Brain pericyte (primary cell): ENCODE data around the gene PDGFB.

Experiments
- DNase-seq: peaks from one replicate; pipeline ENCODE4 v3.0.0-alpha.2; 2012; ENCODE audit warnings: low read depth, low spot score

PDGFB gene

GRCh38 chr22:39240831-39241793 is 3.7 kb downstream of the PDGFB start:
- DNase-seq, result no peak

GRCh38 chr22:39239561-39240423 is 5.0 kb downstream of the PDGFB start:
- DNase-seq, result no peak

- DNase-seq, result no peak
These were observed 5.7 kb downstream of the PDGFB start for GRCh38 chr22:39238966-39239505.

GRCh38 chr22:39238561-39238960 is 6.2 kb downstream of the PDGFB start:
- DNase-seq, result no peak

GRCh38 chr22:39238101-39238466 is 6.7 kb downstream of the PDGFB start:
- no peak for DNase-seq

- no peak for DNase-seq
These were observed 7.3 kb downstream of the PDGFB start for GRCh38 chr22:39237318-39238100.

GRCh38 chr22:39236321-39237317 is 8.2 kb downstream of the PDGFB start:
- DNase-seq, result no peak

- no peak for DNase-seq
These were observed 9.7 kb downstream of the PDGFB start for GRCh38 chr22:39234867-39235687.

- no peak for DNase-seq
These were observed 10.4 kb downstream of the PDGFB start for GRCh38 chr22:39234472-39234787.

- no peak for DNase-seq
These were observed 10.9 kb downstream of the PDGFB start for GRCh38 chr22:39233710-39234471.

GRCh38 chr22:39232806-39233709 is 11.7 kb downstream of the PDGFB start:
- no peak for DNase-seq

- no peak for DNase-seq
These were observed 12.5 kb downstream of the PDGFB start for GRCh38 chr22:39232246-39232645.

GRCh38 chr22:39231197-39231950 is 13.4 kb downstream of the PDGFB start:
- DNase-seq, result no peak

GRCh38 chr22:39230261-39231196 is 14.3 kb downstream of the PDGFB start:
- no peak for DNase-seq

GRCh38 chr22:39229688-39230260 is 15.0 kb downstream of the PDGFB start:
- no peak for DNase-seq
